HEK293 (cell line): ENCODE measurements around the gene LMTK2.

ENCODE experiments used
- CTCF ChIA-PET: fragments of 350-600 bp; formaldehyde crosslinking; extraction: SDS; loops from one replicate; lab custom pipeline; 2021; ENCODE audit warnings: antibody characterized with exemption; lab: Yijun Ruan, JAX
- POLR2A ChIA-PET: fragments of 300-600 bp; formaldehyde crosslinking; extraction: SDS; loops from one replicate; lab custom pipeline; 2020; ENCODE audit warnings: antibody characterized with exemption, inconsistent platforms; lab: Yijun Ruan, JAX
- H3K27ac ChIP-seq: fragments of 200-500 bp; sonication (Bioruptor generic); 2 replicates; pipeline ENCODE4 v1.5.1; 2014; ENCODE audit warnings: low read depth, low read length, control low read depth, inconsistent platforms; ENCODE audit errors: extremely low read depth
- H3K36me3 ChIP-seq, 2 experiments: fragments of 200-500 bp in 1 of 2; sonication (Bioruptor generic) in 1 of 2; 1 replicate in 1 of 2; 2 replicates in 1 of 2; pipeline ENCODE4 v1.5.1; 2014 to 2017; ENCODE audit warnings: inconsistent platforms in 2 of 2, low read length in 2 of 2; ENCODE audit not compliant: control insufficient read depth in 2 of 2, insufficient read depth in 1 of 2
- H3K4me1 ChIP-seq: fragments of 200-500 bp; sonication (Bioruptor generic); 2 replicates; pipeline ENCODE4 v1.5.1; 2014; ENCODE audit warnings: mild to moderate bottlenecking, low read length, inconsistent platforms; ENCODE audit not compliant: control insufficient read depth, insufficient read depth
- H3K4me3 ChIP-seq: 2 replicates; pipeline ENCODE4 v1.5.1; 2011; ENCODE audit warnings: low read depth, mild to moderate bottlenecking, control low read depth, low read length, moderate library complexity
- H3K9me3 ChIP-seq: fragments of 200-500 bp; sonication (Bioruptor generic); 2 replicates; pipeline ENCODE4 v1.5.1; 2014; ENCODE audit warnings: low read depth, low read length, inconsistent platforms; ENCODE audit not compliant: control insufficient read depth, insufficient read depth
- HIC1 ChIP-seq: fragments of 450-650 bp; formaldehyde crosslinking; IDR thresholded peaks from 2 replicates; pipeline ENCODE4 v1.5.1; 2016; ENCODE audit warnings: missing biosample characterization, missing genetic modification characterization
- KLF8 ChIP-seq: fragments of 450-650 bp; formaldehyde crosslinking; IDR thresholded peaks from 2 replicates; pipeline ENCODE4 v1.5.1; 2016; ENCODE audit warnings: missing biosample characterization, missing genetic modification characterization
- SCRT2 ChIP-seq: fragments of 450-650 bp; formaldehyde crosslinking; IDR thresholded peaks from 2 replicates; pipeline ENCODE4 v1.5.1; 2016; ENCODE audit warnings: missing biosample characterization, missing genetic modification characterization
- WT1 ChIP-seq: fragments of 450-650 bp; formaldehyde crosslinking; IDR thresholded peaks from 2 replicates; pipeline ENCODE4 v1.5.1; 2016; ENCODE audit warnings: missing biosample characterization, missing genetic modification characterization
- ZBTB10 ChIP-seq: fragments of 450-650 bp; formaldehyde crosslinking; IDR thresholded peaks from 2 replicates; pipeline ENCODE4 v1.5.1; 2016; ENCODE audit warnings: missing biosample characterization, missing genetic modification characterization
- ZEB2 ChIP-seq: fragments of 450-650 bp; formaldehyde crosslinking; IDR thresholded peaks from 2 replicates; pipeline ENCODE4 v1.5.1; 2016; ENCODE audit warnings: missing biosample characterization, missing genetic modification characterization
- ZFP41 ChIP-seq: fragments of 450-650 bp; formaldehyde crosslinking; IDR thresholded peaks from 2 replicates; pipeline ENCODE4 v1.5.1; 2016; ENCODE audit warnings: missing biosample characterization, missing genetic modification characterization, borderline replicate concordance
- ZNF121 ChIP-seq: fragments of 450-650 bp; formaldehyde crosslinking; IDR thresholded peaks from 2 replicates; pipeline ENCODE4 v1.5.1; 2016; ENCODE audit warnings: missing biosample characterization, missing genetic modification characterization
- ZNF16 ChIP-seq: fragments of 450-650 bp; formaldehyde crosslinking; IDR thresholded peaks from 2 replicates; pipeline ENCODE4 v1.5.1; 2016; ENCODE audit warnings: low read depth, missing biosample characterization, missing genetic modification characterization
- ZNF19 ChIP-seq: fragments of 450-650 bp; formaldehyde crosslinking; IDR thresholded peaks from 2 replicates; pipeline ENCODE4; 2016; ENCODE audit warnings: missing biosample characterization, missing genetic modification characterization, low read depth
- ZNF274 ChIP-seq, 2 experiments: fragments of 200-500 bp in 1 of 2; fragments of 450-650 bp in 1 of 2; sonication (Bioruptor generic) in 1 of 2; formaldehyde crosslinking in 1 of 2; IDR thresholded peaks; 2 replicates each; pipeline versions ENCODE4 v1.5.1 to v1.6.1; 2014 to 2016; ENCODE audit warnings: borderline replicate concordance in 1 of 2, inconsistent platforms in 1 of 2, low read length in 1 of 2, missing biosample characterization in 1 of 2, missing genetic modification characterization in 1 of 2
- ZNF350 ChIP-seq: fragments of 450-650 bp; formaldehyde crosslinking; IDR thresholded peaks from 2 replicates; pipeline ENCODE4 v1.5.0; 2017; ENCODE audit warnings: missing biosample characterization, mild to moderate bottlenecking, missing genetic modification characterization
- ZNF404 ChIP-seq: fragments of 450-650 bp; formaldehyde crosslinking; IDR thresholded peaks from 2 replicates; pipeline ENCODE4 v1.5.1; 2017; ENCODE audit warnings: missing biosample characterization, missing genetic modification characterization
- ZNF449 ChIP-seq: fragments of 450-650 bp; formaldehyde crosslinking; IDR thresholded peaks from 2 replicates; pipeline ENCODE4 v1.5.1; 2017; ENCODE audit warnings: missing biosample characterization, mild to moderate bottlenecking, missing genetic modification characterization, moderate library complexity
- ZNF473 ChIP-seq: fragments of 450-650 bp; formaldehyde crosslinking; IDR thresholded peaks from 2 replicates; pipeline ENCODE4 v1.5.1; 2017; ENCODE audit warnings: missing biosample characterization, missing genetic modification characterization
- ZNF529 ChIP-seq: fragments of 450-650 bp; formaldehyde crosslinking; IDR thresholded peaks from 2 replicates; pipeline ENCODE4 v1.5.1; 2017; ENCODE audit warnings: missing genetic modification characterization, missing biosample characterization; ENCODE audit not compliant: insufficient replicate concordance
- ZNF530 ChIP-seq: fragments of 450-650 bp; formaldehyde crosslinking; IDR thresholded peaks from 2 replicates; pipeline ENCODE4 v1.5.1; 2016; ENCODE audit warnings: low read depth, missing biosample characterization, missing genetic modification characterization
- ZNF623 ChIP-seq: fragments of 450-650 bp; formaldehyde crosslinking; IDR thresholded peaks from 2 replicates; pipeline ENCODE4 v1.5.1; 2016; ENCODE audit warnings: missing biosample characterization, missing genetic modification characterization
- ZNF645 ChIP-seq: fragments of 450-650 bp; formaldehyde crosslinking; IDR thresholded peaks from 2 replicates; pipeline ENCODE4; 2016; ENCODE audit warnings: missing biosample characterization, missing genetic modification characterization
- ZNF670 ChIP-seq: fragments of 450-650 bp; formaldehyde crosslinking; IDR thresholded peaks from 2 replicates; pipeline ENCODE4 v1.5.1; 2016; ENCODE audit warnings: missing biosample characterization, missing genetic modification characterization, low read depth
- ZSCAN16 ChIP-seq: fragments of 450-650 bp; formaldehyde crosslinking; IDR thresholded peaks from 2 replicates; pipeline ENCODE4 v1.5.1; 2016; ENCODE audit warnings: missing biosample characterization, missing genetic modification characterization
- ZSCAN30 ChIP-seq: fragments of 450-650 bp; IDR thresholded peaks from 2 replicates; pipeline ENCODE4 v1.5.1; 2018; ENCODE audit warnings: missing biosample characterization, mild to moderate bottlenecking, missing genetic modification characterization, moderate library complexity
- ZSCAN4 ChIP-seq: fragments of 450-650 bp; formaldehyde crosslinking; IDR thresholded peaks from 2 replicates; pipeline ENCODE4 v1.5.1; 2017; ENCODE audit warnings: missing biosample characterization, missing genetic modification characterization

Gene LMTK2

GRCh38 chr7:98106647-98107312 lies at the start of gene LMTK2:
LMTK2 (plus strand) TSS chr7:98106862; CDS start chr7:98107178, 316 bp downstream.
- Histone ChIP-seq H3K36me3 (no peaks in the 10 kb centered on the region), H3K4me1 (peaks cover 21% of the 10 kb centered on the region), H3K9me3 (no peaks in the 10 kb centered on the region), H3K4me3 (peak within 1 kb of the TSS; percentile 98), H3K27ac (peak within 1 kb of the TSS; percentile 84)
- POLR2A ChIA-PET: no interaction called here
- CTCF ChIA-PET: interaction anchor here (0.5 to 7.4 kb wide), 17 partner anchors 9 to 94 kb away, joined by 3 to 78 read pairs (median 5); no protein-coding TSS in a partner anchor
- TF ChIP-seq ZSCAN30 (tag by site-specific recombination) (0 out of 2 replicates have a peak, but pooled peaks have one; percentile 1), HIC1 (no peak), WT1 (tag by site-specific recombination) (no peak), ZNF121 (tag by site-specific recombination) (no peak; the same call in 1 of the 2 replicates), ZEB2 (peak; percentile 59), ZNF350 (tag by site-specific recombination) (no peak), ZNF529 (tag by site-specific recombination) (no peak), ZBTB10 (tag by site-specific recombination) (no peak), SCRT2 (tag by site-specific recombination) (peak; percentile 9; the same call in 1 of the 2 replicates), ZNF473 (no peak), ZNF670 (tag by site-specific recombination) (no peak), ZSCAN4 (no peak), ZNF645 (tag by site-specific recombination) (no peak), ZNF274 (IDR thresholded peaks at IDR 0.05; ENCODE audit: low read length) (no peak), ZNF274 (tag by site-specific recombination; IDR thresholded peaks at IDR 0.05; ENCODE audit: borderline replicate concordance) (no peak), ZNF19 (no peak), ZNF530 (tag by site-specific recombination) (no peak), ZNF16 (no peak), ZFP41 (tag by site-specific recombination) (no peak), ZNF449 (no peak), ZSCAN16 (no peak), ZNF404 (no peak), ZNF623 (tag by site-specific recombination) (no peak), KLF8 (tag by site-specific recombination) (peak; percentile 55; the same call in 1 of the 2 replicates)
